Activated T-helper 17 cell treated with anti-CD3 and anti-CD28 coated beads, Interleukin-2, amount 50 U/mL, for 72 hours (primary cell): ENCODE data around the gene PIP4K2B. TPM values are rescaled to one million over a fixed set of nuclear protein-coding genes. Genes with fewer than 3 reads are reported as not detected.

Experiments used
- ATAC-seq: fragments of 150-1000 bp; cut with Tn5 transposase; replicated peaks from 2 replicates; pipeline ENCODE4 v1.10.0; 2021; ENCODE audit warnings: mild to moderate bottlenecking, moderate library complexity
- H3K27ac Mint-ChIP-seq: one replicate; pipeline ENCODE4 v1.8.0; 2022; ENCODE audit warnings: mixed read lengths
- H3K27me3 Mint-ChIP-seq: one replicate; pipeline ENCODE4 v1.8.0; 2022; ENCODE audit warnings: mixed read lengths
- H3K36me3 Mint-ChIP-seq: one replicate; pipeline ENCODE4 v1.8.0; 2022; ENCODE audit warnings: low read depth, mild to moderate bottlenecking, mixed read lengths
- H3K4me1 Mint-ChIP-seq: one replicate; pipeline ENCODE4 v1.8.0; 2022; ENCODE audit warnings: mixed read lengths
- H3K4me3 Mint-ChIP-seq: one replicate; pipeline ENCODE4 v1.8.0; 2022; ENCODE audit warnings: mild to moderate bottlenecking, mixed read lengths
- H3K9me3 Mint-ChIP-seq: one replicate; pipeline ENCODE4 v1.8.0; 2022; ENCODE audit warnings: mixed read lengths
- total RNA-seq, 2 donors: library from RNA; stranded (reverse); gene quantifications; one replicate each; pipeline ENCODE4 v1.2.3, GENCODE V29; 2022

The PIP4K2B gene
- total RNA-seq, 2 donors from 2014 or later, result 37.1 to 43.8 TPM

GRCh38 chr17:38752308-38753070 lies 46.9 kb downstream of the PIP4K2B start, which contains the start of gene PSMB3:
PSMB3 (plus strand) TSS chr17:38752741; CDS start chr17:38752827, 86 bp downstream.
- ATAC-seq, result peak; percentile 94
- H3K36me3 Mint-ChIP-seq, result peaks cover 67% of the 10 kb centered on the region
- peak within 1 kb of the TSS; percentile 86 for H3K4me3 Mint-ChIP-seq
- H3K9me3 Mint-ChIP-seq, result no peaks in the 10 kb centered on the region
- peaks cover 10% of the 10 kb centered on the region for H3K27me3 Mint-ChIP-seq
- H3K4me1 Mint-ChIP-seq, result peaks cover 27% of the 10 kb centered on the region
- H3K27ac Mint-ChIP-seq, result peak within 1 kb of the TSS; percentile 95

GRCh38 chr17:38751808-38752307 lies 47.5 kb downstream of the PIP4K2B start:
- Mint-ChIP-seq H3K27ac (peak overlapping the region; percentile 95), H3K36me3 (peaks cover 60% of the 10 kb centered on the region), H3K9me3 (no peaks in the 10 kb centered on the region), H3K4me3 (peak overlapping the region; percentile 86), H3K4me1 (peaks cover 27% of the 10 kb centered on the region), H3K27me3 (peaks cover 11% of the 10 kb centered on the region)
- ATAC-seq, result peak; percentile 42

GRCh38 chr17:38751144-38751807 lies 48.1 kb downstream of the PIP4K2B start:
- Mint-ChIP-seq H3K4me3 (peak overlapping the region; percentile 86), H3K9me3 (no peaks in the 10 kb centered on the region), H3K27ac (peak overlapping the region; percentile 95), H3K27me3 (peaks cover 17% of the 10 kb centered on the region), H3K4me1 (peaks cover 27% of the 10 kb centered on the region), H3K36me3 (peaks cover 54% of the 10 kb centered on the region)
- no peak for ATAC-seq

- peak overlapping the region; percentile 86 for H3K4me3 Mint-ChIP-seq
- peaks cover 22% of the 10 kb centered on the region for H3K27me3 Mint-ChIP-seq
- H3K4me1 Mint-ChIP-seq, result peaks cover 23% of the 10 kb centered on the region
- peak overlapping the region; percentile 95 for H3K27ac Mint-ChIP-seq
- peaks cover 47% of the 10 kb centered on the region for H3K36me3 Mint-ChIP-seq
- H3K9me3 Mint-ChIP-seq, result no peaks in the 10 kb centered on the region
- no peak for ATAC-seq
Observed at GRCh38 chr17:38750312-38751121, 48.8 kb downstream of the PIP4K2B start.

GRCh38 chr17:38750044-38750311 lies 49.4 kb downstream of the PIP4K2B start:
- Mint-ChIP-seq H3K27ac (no peak overlapping the region), H3K36me3 (peaks cover 41% of the 10 kb centered on the region), H3K9me3 (no peaks in the 10 kb centered on the region), H3K4me1 (peaks cover 23% of the 10 kb centered on the region), H3K27me3 (peaks cover 22% of the 10 kb centered on the region), H3K4me3 (peak overlapping the region; percentile 86)
- no peak for ATAC-seq

GRCh38 chr17:38749223-38750043 lies 49.9 kb downstream of the PIP4K2B start:
- peaks cover 26% of the 10 kb centered on the region for H3K27me3 Mint-ChIP-seq
- H3K4me1 Mint-ChIP-seq, result peaks cover 23% of the 10 kb centered on the region
- peak overlapping the region; percentile 86 for H3K4me3 Mint-ChIP-seq
- H3K36me3 Mint-ChIP-seq, result peaks cover 36% of the 10 kb centered on the region
- H3K9me3 Mint-ChIP-seq, result no peaks in the 10 kb centered on the region
- ATAC-seq, result no peak
- H3K27ac Mint-ChIP-seq, result no peak overlapping the region

GRCh38 chr17:38748892-38749222 lies 50.5 kb downstream of the PIP4K2B start:
- peaks cover 21% of the 10 kb centered on the region for H3K4me1 Mint-ChIP-seq
- ATAC-seq, result no peak
- no peak overlapping the region for H3K27ac Mint-ChIP-seq
- no peaks in the 10 kb centered on the region for H3K9me3 Mint-ChIP-seq
- H3K36me3 Mint-ChIP-seq, result peaks cover 30% of the 10 kb centered on the region
- peak overlapping the region; percentile 86 for H3K4me3 Mint-ChIP-seq
- peaks cover 26% of the 10 kb centered on the region for H3K27me3 Mint-ChIP-seq

- Mint-ChIP-seq H3K4me1 (peaks cover 18% of the 10 kb centered on the region), H3K27me3 (peaks cover 26% of the 10 kb centered on the region), H3K4me3 (peak within 1 kb of the TSS; percentile 86), H3K9me3 (no peaks in the 10 kb centered on the region), H3K27ac (no peak within 1 kb of the TSS), H3K36me3 (peaks cover 25% of the 10 kb centered on the region)
- no peak for ATAC-seq
Observed at GRCh38 chr17:38748149-38748891, 51.0 kb downstream of the PIP4K2B start, which contains the start of gene PCGF2. PCGF2 (minus strand) TSS chr17:38748336; CDS start chr17:38740402, 7,934 bp downstream.

GRCh38 chr17:38747463-38748148 lies 51.8 kb downstream of the PIP4K2B start:
- Mint-ChIP-seq H3K27me3 (peaks cover 26% of the 10 kb centered on the region), H3K9me3 (no peaks in the 10 kb centered on the region), H3K4me1 (peaks cover 15% of the 10 kb centered on the region), H3K36me3 (peaks cover 19% of the 10 kb centered on the region), H3K27ac (no peak overlapping the region), H3K4me3 (peak overlapping the region; percentile 53)
- ATAC-seq, result no peak

GRCh38 chr17:38746849-38747462 lies 52.4 kb downstream of the PIP4K2B start:
- no peak overlapping the region for H3K27ac Mint-ChIP-seq
- H3K4me1 Mint-ChIP-seq, result peaks cover 12% of the 10 kb centered on the region
- no peak for ATAC-seq
- no peaks in the 10 kb centered on the region for H3K9me3 Mint-ChIP-seq
- peaks cover 26% of the 10 kb centered on the region for H3K27me3 Mint-ChIP-seq
- H3K4me3 Mint-ChIP-seq, result peak overlapping the region; percentile 1
- H3K36me3 Mint-ChIP-seq, result peaks cover 12% of the 10 kb centered on the region

- H3K9me3 Mint-ChIP-seq, result no peaks in the 10 kb centered on the region
- peaks cover 25% of the 10 kb centered on the region for H3K27me3 Mint-ChIP-seq
- H3K4me1 Mint-ChIP-seq, result peaks cover 5% of the 10 kb centered on the region
- peaks cover 5% of the 10 kb centered on the region for H3K36me3 Mint-ChIP-seq
- no peak for ATAC-seq
- no peak overlapping the region for H3K27ac Mint-ChIP-seq
- H3K4me3 Mint-ChIP-seq, result peak overlapping the region; percentile 1
Observed at GRCh38 chr17:38746004-38746848, 53.1 kb downstream of the PIP4K2B start.

GRCh38 chr17:38745545-38745944 lies 53.8 kb downstream of the PIP4K2B start:
- no peak for ATAC-seq

More at GRCh38 chr17:38745545-38745944, 53.8 kb downstream of the PIP4K2B start:
- no peaks in the 10 kb centered on the region for H3K9me3 Mint-ChIP-seq
- H3K36me3 Mint-ChIP-seq, result no peaks in the 10 kb centered on the region
- H3K4me3 Mint-ChIP-seq, result peak overlapping the region; percentile 1
- H3K27ac Mint-ChIP-seq, result no peak overlapping the region
- peaks cover 19% of the 10 kb centered on the region for H3K27me3 Mint-ChIP-seq
- no peaks in the 10 kb centered on the region for H3K4me1 Mint-ChIP-seq
